Testis (tissue), 3 donors: Measurements from ENCODE around the gene SPDL1. TPM values are rescaled to one million over a fixed set of nuclear protein-coding genes. Genes with fewer than 3 reads are reported as not detected.

Source experiments
- DNase-seq: peaks from one replicate; pipeline ENCODE4 v3.0.0-alpha.2; 2019
- H3K27ac ChIP-seq, 2 donors: fragments of 200-600 bp; sonication (generic); one replicate each; pipeline ENCODE4 v1.5.1; 2019
- H3K27me3 ChIP-seq: fragments of 200-600 bp; sonication (generic); one replicate; pipeline ENCODE4 v1.5.1; 2019
- H3K36me3 ChIP-seq: fragments of 200-600 bp; sonication (generic); one replicate; pipeline ENCODE4 v1.5.1; 2017; ENCODE audit warnings: low read depth; ENCODE audit errors: missing control alignments
- H3K4me1 ChIP-seq: fragments of 200-600 bp; sonication (generic); one replicate; pipeline ENCODE4 v1.5.1; 2019
- H3K4me3 ChIP-seq, 2 donors: fragments of 200-600 bp; sonication (generic); one replicate each; pipeline ENCODE4 v1.5.1; 2017 to 2019
- H3K9me3 ChIP-seq: fragments of 200-600 bp; sonication (generic); one replicate; pipeline ENCODE4 v1.5.1; 2017
- CTCF ChIP-seq, 3 experiments: fragments of 450-650 bp in 2 of 3; fragments of 200-600 bp in 1 of 3; sonication (generic) in 1 of 3; IDR thresholded peaks; one replicate each; pipeline ENCODE4 v1.5.1; 2016 to 2019; ENCODE audit warnings: antibody characterized with exemption in 3 of 3, mild to moderate bottlenecking in 2 of 3, moderate library complexity in 1 of 3
- POLR2A ChIP-seq: fragments of 450-650 bp; IDR thresholded peaks from one replicate; pipeline ENCODE4 v1.6.1; 2017; ENCODE audit warnings: antibody characterized with exemption, mild to moderate bottlenecking, moderate library complexity
- WGBS, 2 donors: methylation state at CpG; one replicate each; pipeline ENCODE4 v1.1.5; 2018; 5-methylcytosine and 5-hydroxymethylcytosine counted together
- intact Hi-C: fragments of 100-400 bp; cut with DNase I; formaldehyde crosslinking; loops from one replicate; pipeline ENCODE4 v1.15.1; 2023; ENCODE audit warnings: low total_unique reads
- polyA plus RNA-seq: library from polyadenylated mRNA; stranded (reverse); fragments of 350-450 nt; fragmentation: Illumina TruSeq; extraction: RNeasy Lipid Tissue Mini Kit (QIAGEN cat#74804); gene quantifications from one replicate; pipeline ENCODE4 v1.2.3, GENCODE V29; 2014; ENCODE audit warnings: low read depth, low replicate concordance; ENCODE audit not compliant: insufficient read depth
- total RNA-seq, 2 donors: library from RNA; depleted of rRNA; stranded (reverse); fragments of >200 nt; gene quantifications; one replicate each; pipeline ENCODE4 v1.2.3, GENCODE V29; 2016

The SPDL1 gene
- total and polyA plus RNA-seq, 3 donors from 2014 or later: 28.3 to 52.6 (median 36.8) TPM

GRCh38 chr5:169602535-169602934 is 19.0 kb downstream of the SPDL1 start:
- H3K27me3 ChIP-seq: no peaks in the 10 kb centered on the region
- H3K4me3 ChIP-seq: no peak overlapping the region
- no peak for DNase-seq
- no peaks in the 10 kb centered on the region for H3K36me3 ChIP-seq
- intact Hi-C loops: no loop called here
- no peaks in the 10 kb centered on the region for H3K9me3 ChIP-seq
- no peak for TF ChIP-seq CTCF (IDR thresholded peaks at IDR 0.05)
- no peak for TF ChIP-seq POLR2A
- no peak overlapping the region for H3K27ac ChIP-seq
- no peaks in the 10 kb centered on the region for H3K4me1 ChIP-seq

- no peak overlapping the region for H3K27ac ChIP-seq
- no peak for DNase-seq
- H3K4me1 ChIP-seq: no peaks in the 10 kb centered on the region
- intact Hi-C loops: no loop called here
- no peaks in the 10 kb centered on the region for H3K9me3 ChIP-seq
- no peak for TF ChIP-seq CTCF (IDR thresholded peaks at IDR 0.05)
- no peak for TF ChIP-seq POLR2A
- H3K4me3 ChIP-seq: no peak overlapping the region
- H3K36me3 ChIP-seq: no peaks in the 10 kb centered on the region
- H3K27me3 ChIP-seq: no peaks in the 10 kb centered on the region
- WGBS, 2 donors: 95 to 96% methylated on average over 3 of the region's 3 CpGs
These were observed 22.7 kb downstream of the SPDL1 start for GRCh38 chr5:169606279-169606678.

- 45 to 57% methylated on average over 2 of the region's 2 CpGs for WGBS, 2 donors
- H3K9me3 ChIP-seq: no peaks in the 10 kb centered on the region
These were observed 24.3 kb downstream of the SPDL1 start for GRCh38 chr5:169607882-169608281.

GRCh38 chr5:169609716-169610115 is 26.1 kb downstream of the SPDL1 start:
- no peaks in the 10 kb centered on the region for H3K27me3 ChIP-seq
- DNase-seq: peak; percentile 84
- intact Hi-C loops: no loop called here
- 34 to 65% methylated on average over 3 of the region's 3 CpGs for WGBS, 2 donors
- no peak overlapping the region for H3K4me3 ChIP-seq
- no peaks in the 10 kb centered on the region for H3K4me1 ChIP-seq
- H3K27ac ChIP-seq: no peak overlapping the region
- no peak for TF ChIP-seq POLR2A
- no peaks in the 10 kb centered on the region for H3K36me3 ChIP-seq
- no peaks in the 10 kb centered on the region for H3K9me3 ChIP-seq

More at GRCh38 chr5:169607882-169608281, 24.3 kb downstream of the SPDL1 start:
- DNase-seq: no peak
- intact Hi-C loops: no loop called here
- no peaks in the 10 kb centered on the region for H3K27me3 ChIP-seq
- no peaks in the 10 kb centered on the region for H3K4me1 ChIP-seq
- no peak overlapping the region for H3K27ac ChIP-seq
- H3K4me3 ChIP-seq: no peak overlapping the region
- TF ChIP-seq POLR2A (no peak), CTCF (IDR thresholded peaks at IDR 0.05) (no peak)
- H3K36me3 ChIP-seq: no peaks in the 10 kb centered on the region

- H3K9me3 ChIP-seq: no peaks in the 10 kb centered on the region
- H3K4me3 ChIP-seq: no peak overlapping the region
- TF ChIP-seq POLR2A: no peak
- TF ChIP-seq CTCF (IDR thresholded peaks at IDR 0.05): no peak
- no peaks in the 10 kb centered on the region for H3K36me3 ChIP-seq
- no peaks in the 10 kb centered on the region for H3K27me3 ChIP-seq
- H3K4me1 ChIP-seq: no peaks in the 10 kb centered on the region
- DNase-seq: no peak
- intact Hi-C loops: no loop called here
- WGBS, 2 donors: 78 to 84% methylated on average over 4 of the region's 4 CpGs
- H3K27ac ChIP-seq: no peak overlapping the region
These were observed 27.0 kb downstream of the SPDL1 start for GRCh38 chr5:169610606-169611005.
